IPS-18a (cell line): ENCODE measurements around the gene SORCS2.

ENCODE experiments used
- H3K27ac ChIP-seq: one replicate; pipeline ENCODE4 v1.5.1; 2013; ENCODE audit warnings: low read length
- H3K27me3 ChIP-seq: one replicate; pipeline ENCODE4 v1.6.1; 2013; ENCODE audit warnings: mild to moderate bottlenecking, low read length; ENCODE audit not compliant: control insufficient read depth, insufficient read depth
- H3K36me3 ChIP-seq: one replicate; pipeline ENCODE4 v1.6.1; 2013; ENCODE audit warnings: low read depth, low read length; ENCODE audit not compliant: control insufficient read depth
- H3K4me1 ChIP-seq: one replicate; pipeline ENCODE4 v1.6.1; 2013; ENCODE audit warnings: low read depth, low read length; ENCODE audit not compliant: control insufficient read depth
- H3K4me3 ChIP-seq: one replicate; pipeline ENCODE4 v1.5.1; 2013; ENCODE audit warnings: low read length
- H3K9ac ChIP-seq: one replicate; pipeline ENCODE4 v1.6.1; 2013; ENCODE audit warnings: mild to moderate bottlenecking, low read length, moderate library complexity
- H3K9me3 ChIP-seq: one replicate; pipeline ENCODE4 v1.6.1; 2013; ENCODE audit warnings: low read depth, low read length; ENCODE audit not compliant: control insufficient read depth

The SORCS2 gene

GRCh38 chr4:7537853-7538400 is 345.6 kb downstream of the SORCS2 start:
- Histone ChIP-seq H3K27me3 (no peaks in the 10 kb centered on the region), H3K9me3 (no peaks in the 10 kb centered on the region), H3K4me3 (no peak overlapping the region), H3K4me1 (no peaks in the 10 kb centered on the region), H3K9ac (no peak overlapping the region), H3K27ac (no peak overlapping the region), H3K36me3 (no peaks in the 10 kb centered on the region)

DNA sequence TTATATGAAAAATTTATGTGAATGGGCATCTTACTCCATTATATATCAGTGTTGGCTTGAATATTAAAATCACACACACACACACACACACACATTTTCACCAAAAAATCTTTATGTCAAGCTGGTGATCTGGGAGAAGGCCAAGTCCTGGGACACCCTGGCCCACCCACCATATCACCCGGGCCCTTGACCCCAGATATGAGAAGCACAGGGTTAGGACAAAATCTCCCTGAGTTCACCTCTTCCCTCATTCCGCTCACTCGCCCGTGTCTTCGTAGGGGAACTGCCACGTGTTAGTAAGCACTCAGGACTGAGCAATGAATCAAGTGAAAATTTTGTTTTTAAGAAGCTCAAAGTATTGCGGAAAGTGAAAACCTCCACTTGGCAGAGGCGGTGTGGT is 346.2 kb downstream of the SORCS2 start:
- H3K27ac ChIP-seq, result no peak overlapping the region
- H3K4me1 ChIP-seq, result no peaks in the 10 kb centered on the region
- no peaks in the 10 kb centered on the region for H3K9me3 ChIP-seq
- no peaks in the 10 kb centered on the region for H3K36me3 ChIP-seq
- H3K9ac ChIP-seq, result no peak overlapping the region
- H3K27me3 ChIP-seq, result no peaks in the 10 kb centered on the region
- no peak overlapping the region for H3K4me3 ChIP-seq

GRCh38 chr4:7539186-7539585 is 346.8 kb downstream of the SORCS2 start:
- H3K4me3 ChIP-seq, result no peak overlapping the region
- no peak overlapping the region for H3K9ac ChIP-seq

GRCh38 chr4:7539659-7540058 is 347.3 kb downstream of the SORCS2 start:
- Histone ChIP-seq H3K9ac (no peak overlapping the region), H3K9me3 (no peaks in the 10 kb centered on the region), H3K36me3 (no peaks in the 10 kb centered on the region), H3K27me3 (no peaks in the 10 kb centered on the region), H3K4me3 (no peak overlapping the region), H3K27ac (no peak overlapping the region), H3K4me1 (no peaks in the 10 kb centered on the region)

More at GRCh38 chr4:7539186-7539585, 346.8 kb downstream of the SORCS2 start:
- Histone ChIP-seq H3K27ac (no peak overlapping the region), H3K27me3 (no peaks in the 10 kb centered on the region), H3K4me1 (no peaks in the 10 kb centered on the region), H3K36me3 (no peaks in the 10 kb centered on the region), H3K9me3 (no peaks in the 10 kb centered on the region)

DNA sequence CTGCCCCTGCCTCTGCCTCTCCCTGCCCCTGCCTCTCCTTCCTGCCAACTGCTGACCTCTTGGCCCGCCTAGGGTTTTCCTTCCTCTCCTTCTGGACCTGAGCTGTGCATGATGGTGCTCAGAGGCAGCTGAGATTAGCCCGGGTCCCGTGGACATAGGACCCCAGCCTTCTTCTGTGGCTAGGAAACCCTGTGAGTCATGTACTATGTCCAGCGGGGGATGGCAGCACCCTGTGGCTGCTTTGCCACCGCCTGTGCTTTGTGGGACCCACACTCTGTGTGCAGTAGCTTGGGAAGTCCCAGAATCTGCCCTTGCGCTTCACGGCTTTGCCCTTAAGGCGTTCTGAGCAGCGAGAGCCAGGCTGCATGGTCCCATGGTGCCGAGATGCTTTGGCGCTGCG is 347.9 kb downstream of the SORCS2 start:
- no peaks in the 10 kb centered on the region for H3K36me3 ChIP-seq
- H3K4me1 ChIP-seq, result no peaks in the 10 kb centered on the region
- no peak overlapping the region for H3K9ac ChIP-seq
- no peak overlapping the region for H3K4me3 ChIP-seq
- no peak overlapping the region for H3K27ac ChIP-seq
- no peaks in the 10 kb centered on the region for H3K27me3 ChIP-seq
- no peaks in the 10 kb centered on the region for H3K9me3 ChIP-seq

- no peak overlapping the region for H3K9ac ChIP-seq
- H3K27ac ChIP-seq, result no peak overlapping the region
- H3K9me3 ChIP-seq, result no peaks in the 10 kb centered on the region
- H3K4me1 ChIP-seq, result no peaks in the 10 kb centered on the region
- no peak overlapping the region for H3K4me3 ChIP-seq
- no peaks in the 10 kb centered on the region for H3K27me3 ChIP-seq
- H3K36me3 ChIP-seq, result no peaks in the 10 kb centered on the region
Measured at GRCh38 chr4:7540654-7541413, 348.5 kb downstream of the SORCS2 start.

DNA sequence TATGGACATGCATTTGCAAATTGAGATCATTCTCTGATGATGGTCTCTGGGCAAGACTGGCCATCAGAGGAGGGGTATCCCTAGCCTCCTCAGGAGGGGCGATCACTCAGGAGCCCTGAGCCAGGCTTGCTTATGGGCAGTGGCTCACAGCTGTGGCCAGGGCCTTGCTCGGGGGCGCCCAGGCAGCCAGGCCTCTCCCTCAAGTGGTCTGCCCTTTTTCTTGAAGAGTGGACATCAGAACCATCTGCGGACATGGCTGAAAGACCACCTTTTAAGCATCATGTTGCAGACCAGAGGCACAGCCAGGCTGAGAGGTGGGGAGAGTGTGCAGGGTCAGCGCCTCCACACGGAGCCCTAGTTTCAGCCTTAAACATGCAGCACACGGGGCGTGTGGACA is 349.1 kb downstream of the SORCS2 start:
- Histone ChIP-seq H3K27me3 (no peaks in the 10 kb centered on the region), H3K27ac (no peak overlapping the region)

DNA sequence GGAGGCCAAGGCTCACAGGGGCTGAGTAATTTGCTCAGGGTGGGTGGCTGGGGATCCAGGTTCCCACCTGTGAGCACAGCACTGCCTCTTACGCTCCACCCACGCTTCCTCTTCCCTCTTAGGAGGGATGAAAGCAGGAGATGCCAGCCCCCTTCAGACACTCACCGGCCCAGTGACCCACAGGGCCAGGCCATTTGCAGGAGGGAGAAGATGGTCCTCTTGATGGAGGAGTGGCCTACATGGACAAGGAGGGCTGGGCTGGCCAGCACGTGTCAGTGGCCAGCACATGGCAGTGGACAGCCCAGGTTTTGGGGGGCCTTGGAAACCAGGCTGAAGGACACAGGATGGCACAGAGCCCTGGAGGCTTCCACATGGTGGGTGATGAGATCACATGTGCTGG is 350.4 kb downstream of the SORCS2 start:
- H3K36me3 ChIP-seq, result no peaks in the 10 kb centered on the region
- no peak overlapping the region for H3K9ac ChIP-seq
- no peak overlapping the region for H3K27ac ChIP-seq
- H3K4me3 ChIP-seq, result no peak overlapping the region
- H3K4me1 ChIP-seq, result no peaks in the 10 kb centered on the region
- no peaks in the 10 kb centered on the region for H3K9me3 ChIP-seq
- H3K27me3 ChIP-seq, result no peaks in the 10 kb centered on the region

More for the DNA sequence above, 349.1 kb downstream of the SORCS2 start:
- no peak overlapping the region for H3K4me3 ChIP-seq
- no peaks in the 10 kb centered on the region for H3K9me3 ChIP-seq
- H3K4me1 ChIP-seq, result no peaks in the 10 kb centered on the region
- no peaks in the 10 kb centered on the region for H3K36me3 ChIP-seq
- H3K9ac ChIP-seq, result no peak overlapping the region

DNA sequence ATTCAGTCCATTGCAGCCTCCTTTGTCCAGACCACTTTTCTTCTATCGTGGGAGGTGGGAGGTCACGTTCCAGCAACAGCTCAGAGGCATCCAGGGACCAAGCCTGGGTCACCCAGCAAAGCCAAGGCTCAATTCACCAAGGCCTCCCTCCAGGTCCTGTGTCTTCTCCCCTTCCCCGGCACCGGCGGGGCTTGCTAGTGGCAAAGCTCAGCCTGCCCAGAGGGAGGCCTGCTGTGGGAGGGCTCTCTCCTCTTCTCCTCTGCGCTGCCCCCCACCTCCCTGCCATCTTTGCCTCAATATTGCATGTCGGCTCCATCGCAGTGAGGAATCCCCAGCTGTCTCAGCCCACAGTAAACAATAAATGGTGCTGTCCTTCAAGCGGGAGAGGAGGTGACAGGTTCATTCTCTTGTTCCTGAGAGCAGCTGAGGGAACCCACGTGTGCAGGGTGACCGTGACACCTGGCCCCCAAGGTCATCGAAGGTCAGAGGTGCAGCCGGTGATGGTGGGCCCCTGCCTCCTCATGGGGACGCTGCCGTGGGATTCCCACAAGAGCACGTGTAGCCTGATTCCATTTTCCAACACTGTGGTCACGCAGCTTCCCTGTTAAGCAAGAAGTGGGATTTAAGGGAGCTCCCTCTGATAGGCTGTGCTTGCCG is 353.9 kb downstream of the SORCS2 start:
- Histone ChIP-seq H3K27ac (no peak overlapping the region), H3K4me1 (no peaks in the 10 kb centered on the region), H3K4me3 (no peak overlapping the region), H3K27me3 (no peaks in the 10 kb centered on the region), H3K9ac (no peak overlapping the region), H3K36me3 (no peaks in the 10 kb centered on the region), H3K9me3 (no peaks in the 10 kb centered on the region)

DNA sequence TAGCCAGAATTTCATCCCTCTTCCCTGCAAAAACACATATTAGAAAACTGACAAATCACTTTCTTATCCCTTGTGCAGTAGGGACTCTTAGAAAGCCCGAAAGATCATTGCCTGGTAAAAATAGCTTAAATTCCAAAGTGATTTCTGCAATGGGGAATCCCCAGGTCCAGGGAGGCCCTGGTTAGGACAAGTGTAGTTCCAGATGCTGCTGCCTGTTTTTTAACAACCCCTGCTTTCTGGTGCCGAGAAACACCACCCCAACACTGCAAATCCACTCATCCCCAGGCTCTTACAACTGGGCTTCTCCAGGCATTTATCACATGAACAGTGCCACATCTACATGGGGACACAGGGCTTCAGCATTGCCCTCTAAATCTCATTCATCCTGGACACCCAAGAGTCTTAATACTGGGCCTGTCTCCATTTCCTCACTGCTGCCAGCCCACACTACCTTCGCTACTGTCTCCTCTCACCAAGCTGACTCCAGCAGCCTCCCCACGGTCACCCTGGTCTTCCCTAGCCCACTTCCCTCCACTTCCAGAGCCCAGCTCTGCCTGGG is 354.6 kb downstream of the SORCS2 start:
- Histone ChIP-seq H3K4me3 (no peak overlapping the region), H3K36me3 (no peaks in the 10 kb centered on the region), H3K27me3 (no peaks in the 10 kb centered on the region), H3K27ac (no peak overlapping the region), H3K4me1 (no peaks in the 10 kb centered on the region), H3K9me3 (no peaks in the 10 kb centered on the region), H3K9ac (no peak overlapping the region)

DNA sequence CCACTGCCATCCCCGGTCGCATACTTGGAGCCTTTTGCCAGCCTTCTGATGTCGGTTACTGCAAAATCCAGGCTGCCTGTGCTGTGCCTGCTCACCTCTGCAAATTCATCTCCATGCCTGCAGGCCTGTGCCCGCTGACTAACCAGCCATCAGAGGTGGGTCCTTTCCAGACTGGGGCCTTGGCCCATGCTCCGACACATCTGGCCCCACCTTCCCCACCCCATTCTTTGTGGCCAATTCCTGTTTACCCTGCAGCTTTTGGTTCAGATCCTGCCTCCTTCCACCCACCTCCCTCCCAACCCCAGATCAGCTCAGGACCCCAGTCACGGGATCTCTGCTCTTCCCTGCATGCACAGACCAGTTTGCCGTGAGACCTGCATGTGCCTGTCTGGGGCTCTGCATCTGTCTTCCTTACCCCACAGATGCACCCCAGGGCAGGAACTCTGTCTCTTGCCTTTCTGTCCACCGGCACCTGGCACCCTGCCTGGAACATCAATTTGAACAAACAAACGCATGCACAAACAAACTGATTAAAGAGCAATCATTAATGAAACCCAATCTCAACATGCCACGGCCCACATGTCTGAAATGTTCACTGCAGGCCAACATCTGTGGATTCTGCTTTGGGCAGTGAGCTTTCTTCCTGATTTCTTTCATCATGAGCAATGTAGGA is 355.2 kb downstream of the SORCS2 start:
- Histone ChIP-seq H3K36me3 (no peaks in the 10 kb centered on the region), H3K9ac (no peak overlapping the region), H3K9me3 (no peaks in the 10 kb centered on the region), H3K4me1 (no peaks in the 10 kb centered on the region), H3K4me3 (no peak overlapping the region), H3K27me3 (no peaks in the 10 kb centered on the region), H3K27ac (no peak overlapping the region)
